HEK293 (cell line): ENCODE data around the gene PLAGL1.

ENCODE experiments used
- CTCF ChIA-PET: fragments of 350-600 bp; formaldehyde crosslinking; extraction: SDS; loops from one replicate; lab custom pipeline; 2021; ENCODE audit warnings: antibody characterized with exemption; lab: Yijun Ruan, JAX
- POLR2A ChIA-PET: fragments of 300-600 bp; formaldehyde crosslinking; extraction: SDS; loops from one replicate; lab custom pipeline; 2020; ENCODE audit warnings: antibody characterized with exemption, inconsistent platforms; lab: Yijun Ruan, JAX
- H3K27ac ChIP-seq: fragments of 200-500 bp; sonication (Bioruptor generic); 2 replicates; pipeline ENCODE4 v1.5.1; 2014; ENCODE audit warnings: low read depth, low read length, control low read depth, inconsistent platforms; ENCODE audit errors: extremely low read depth
- H3K36me3 ChIP-seq, 2 experiments: fragments of 200-500 bp in 1 of 2; sonication (Bioruptor generic) in 1 of 2; 1 replicate in 1 of 2; 2 replicates in 1 of 2; pipeline ENCODE4 v1.5.1; 2014 to 2017; ENCODE audit warnings: inconsistent platforms in 2 of 2, low read length in 2 of 2; ENCODE audit not compliant: control insufficient read depth in 2 of 2, insufficient read depth in 1 of 2
- H3K4me1 ChIP-seq: fragments of 200-500 bp; sonication (Bioruptor generic); 2 replicates; pipeline ENCODE4 v1.5.1; 2014; ENCODE audit warnings: mild to moderate bottlenecking, low read length, inconsistent platforms; ENCODE audit not compliant: control insufficient read depth, insufficient read depth
- H3K4me3 ChIP-seq: 2 replicates; pipeline ENCODE4 v1.5.1; 2011; ENCODE audit warnings: low read depth, mild to moderate bottlenecking, control low read depth, low read length, moderate library complexity
- H3K9me3 ChIP-seq: fragments of 200-500 bp; sonication (Bioruptor generic); 2 replicates; pipeline ENCODE4 v1.5.1; 2014; ENCODE audit warnings: low read depth, low read length, inconsistent platforms; ENCODE audit not compliant: control insufficient read depth, insufficient read depth
- GLIS2 ChIP-seq: fragments of 450-650 bp; formaldehyde crosslinking; IDR thresholded peaks from 2 replicates; pipeline ENCODE4 v1.5.1; 2016; ENCODE audit warnings: missing biosample characterization, missing genetic modification characterization
- KLF7 ChIP-seq: fragments of 450-650 bp; formaldehyde crosslinking; IDR thresholded peaks from 2 replicates; pipeline ENCODE4 v1.5.1; 2016; ENCODE audit warnings: missing biosample characterization, missing genetic modification characterization, borderline replicate concordance
- SALL2 ChIP-seq: fragments of 450-650 bp; formaldehyde crosslinking; IDR thresholded peaks from 2 replicates; pipeline ENCODE4 v1.5.0; 2017; ENCODE audit warnings: missing biosample characterization, mild to moderate bottlenecking, missing genetic modification characterization, borderline replicate concordance
- SP7 ChIP-seq: fragments of 450-650 bp; formaldehyde crosslinking; IDR thresholded peaks from 2 replicates; pipeline ENCODE4 v1.5.1; 2016; ENCODE audit warnings: missing biosample characterization, missing genetic modification characterization
- TCF7L2 ChIP-seq: IDR thresholded peaks from 2 replicates; pipeline ENCODE4 v1.6.1; 2011; ENCODE audit warnings: low read depth, mild to moderate bottlenecking, inconsistent platforms, low read length, moderate library complexity, borderline replicate concordance
- YY1 ChIP-seq: fragments of 450-650 bp; formaldehyde crosslinking; IDR thresholded peaks from 2 replicates; pipeline ENCODE4 v1.5.1; 2018; ENCODE audit warnings: missing biosample characterization, missing genetic modification characterization
- YY2 ChIP-seq: fragments of 450-650 bp; formaldehyde crosslinking; IDR thresholded peaks from 2 replicates; pipeline ENCODE4 v1.5.1; 2016; ENCODE audit warnings: missing biosample characterization, missing genetic modification characterization
- ZFP37 ChIP-seq: fragments of 450-650 bp; formaldehyde crosslinking; IDR thresholded peaks from 2 replicates; pipeline ENCODE4 v1.5.1; 2016; ENCODE audit warnings: missing biosample characterization, missing genetic modification characterization
- ZFP69B ChIP-seq: fragments of 450-650 bp; formaldehyde crosslinking; IDR thresholded peaks from 2 replicates; pipeline ENCODE4 v1.5.1; 2016; ENCODE audit warnings: missing biosample characterization, missing genetic modification characterization
- ZNF10 ChIP-seq: fragments of 450-650 bp; formaldehyde crosslinking; IDR thresholded peaks from 2 replicates; pipeline ENCODE4 v1.5.1; 2017; ENCODE audit warnings: missing biosample characterization, missing genetic modification characterization
- ZNF157 ChIP-seq: fragments of 450-650 bp; formaldehyde crosslinking; IDR thresholded peaks from 2 replicates; pipeline ENCODE4 v1.5.1; 2016; ENCODE audit warnings: missing biosample characterization, missing genetic modification characterization
- ZNF202 ChIP-seq: fragments of 450-650 bp; formaldehyde crosslinking; IDR thresholded peaks from 2 replicates; pipeline ENCODE4 v1.5.1; 2016; ENCODE audit warnings: missing biosample characterization, missing genetic modification characterization, borderline replicate concordance
- ZNF324 ChIP-seq: fragments of 450-650 bp; formaldehyde crosslinking; IDR thresholded peaks from 2 replicates; pipeline ENCODE4 v1.5.1; 2016; ENCODE audit warnings: missing biosample characterization, missing genetic modification characterization
- ZNF354C ChIP-seq: fragments of 450-650 bp; formaldehyde crosslinking; IDR thresholded peaks from 2 replicates; pipeline ENCODE4 v1.5.1; 2016; ENCODE audit warnings: missing biosample characterization, missing genetic modification characterization, low read depth, borderline replicate concordance
- ZNF544 ChIP-seq: fragments of 450-650 bp; formaldehyde crosslinking; IDR thresholded peaks from 2 replicates; pipeline ENCODE4 v1.5.0; 2017; ENCODE audit warnings: missing biosample characterization, missing genetic modification characterization
- ZNF561 ChIP-seq: fragments of 450-650 bp; IDR thresholded peaks from 2 replicates; pipeline ENCODE4 v1.5.1; 2018; ENCODE audit warnings: missing biosample characterization, missing genetic modification characterization, borderline replicate concordance
- ZNF571 ChIP-seq: fragments of 450-650 bp; formaldehyde crosslinking; IDR thresholded peaks from 2 replicates; pipeline ENCODE4 v1.5.0; 2017; ENCODE audit warnings: missing biosample characterization, missing genetic modification characterization
- ZNF610 ChIP-seq: fragments of 450-650 bp; formaldehyde crosslinking; IDR thresholded peaks from 2 replicates; pipeline ENCODE4 v1.5.1; 2016; ENCODE audit warnings: missing biosample characterization, missing genetic modification characterization, borderline replicate concordance
- ZNF623 ChIP-seq: fragments of 450-650 bp; formaldehyde crosslinking; IDR thresholded peaks from 2 replicates; pipeline ENCODE4 v1.5.1; 2016; ENCODE audit warnings: missing biosample characterization, missing genetic modification characterization
- ZNF658 ChIP-seq: fragments of 450-650 bp; formaldehyde crosslinking; IDR thresholded peaks from 2 replicates; pipeline ENCODE4; 2016; ENCODE audit warnings: missing biosample characterization, missing genetic modification characterization
- ZNF701 ChIP-seq: fragments of 450-650 bp; formaldehyde crosslinking; IDR thresholded peaks from 2 replicates; pipeline ENCODE4 v1.5.1; 2016; ENCODE audit warnings: missing biosample characterization, missing genetic modification characterization
- ZNF785 ChIP-seq: fragments of 450-650 bp; formaldehyde crosslinking; IDR thresholded peaks from 2 replicates; pipeline ENCODE4 v1.5.1; 2016; ENCODE audit warnings: missing biosample characterization, missing genetic modification characterization
- ZNF792 ChIP-seq: fragments of 450-650 bp; formaldehyde crosslinking; IDR thresholded peaks from 2 replicates; pipeline ENCODE4 v1.5.1; 2016; ENCODE audit warnings: missing biosample characterization, missing genetic modification characterization
- TF ChIP-seq, protein P1 (sequence below): fragments of 450-650 bp; formaldehyde crosslinking; IDR thresholded peaks from 2 replicates; pipeline ENCODE4 v1.5.1; 2017; ENCODE audit warnings: missing biosample characterization, missing genetic modification characterization
- TF ChIP-seq, protein P2 (sequence below): fragments of 450-650 bp; formaldehyde crosslinking; IDR thresholded peaks from 2 replicates; pipeline ENCODE4 v1.5.1; 2016; ENCODE audit warnings: missing biosample characterization, missing genetic modification characterization
- TF ChIP-seq, protein P3 (sequence below): fragments of 450-650 bp; formaldehyde crosslinking; IDR thresholded peaks from 2 replicates; pipeline ENCODE4 v1.5.1; 2016; ENCODE audit warnings: missing biosample characterization, missing genetic modification characterization

Gene PLAGL1

DNA sequence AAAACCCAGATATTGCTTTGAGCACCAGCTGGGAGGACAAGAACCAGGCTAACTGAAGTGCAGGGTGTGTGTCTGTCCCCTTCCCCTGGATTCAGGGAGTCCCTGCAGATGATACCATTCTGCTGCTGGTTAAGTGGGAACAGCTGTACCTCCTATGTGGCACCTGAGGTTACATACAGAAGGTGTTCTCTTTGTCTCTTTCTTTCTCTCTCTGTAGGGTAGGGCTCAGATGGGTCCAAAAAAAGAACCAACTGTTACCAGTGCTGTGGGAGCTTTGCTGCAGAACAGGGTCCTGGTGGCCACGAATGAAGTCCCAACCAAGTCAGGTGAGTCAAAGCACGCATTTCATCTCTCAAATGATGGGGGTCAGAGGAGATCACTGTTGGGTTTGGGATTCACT, 105.2 kb downstream of the PLAGL1 start:
- H3K9me3 ChIP-seq: no peaks in the 10 kb centered on the region
- no peaks in the 10 kb centered on the region for H3K36me3 ChIP-seq
- POLR2A ChIA-PET: interaction anchor here (0.6 kb wide), 1 partner anchor 1116 kb away, joined by 4 read pairs; no protein-coding TSS in a partner anchor
- TF ChIP-seq ZFP37 (tag by site-specific recombination) (no peak), ZNF544 (no peak), ZNF324 (no peak), ZFP69B (no peak), SALL2 (tag by site-specific recombination) (no peak)
- TF ChIP-seq, protein P1, sequence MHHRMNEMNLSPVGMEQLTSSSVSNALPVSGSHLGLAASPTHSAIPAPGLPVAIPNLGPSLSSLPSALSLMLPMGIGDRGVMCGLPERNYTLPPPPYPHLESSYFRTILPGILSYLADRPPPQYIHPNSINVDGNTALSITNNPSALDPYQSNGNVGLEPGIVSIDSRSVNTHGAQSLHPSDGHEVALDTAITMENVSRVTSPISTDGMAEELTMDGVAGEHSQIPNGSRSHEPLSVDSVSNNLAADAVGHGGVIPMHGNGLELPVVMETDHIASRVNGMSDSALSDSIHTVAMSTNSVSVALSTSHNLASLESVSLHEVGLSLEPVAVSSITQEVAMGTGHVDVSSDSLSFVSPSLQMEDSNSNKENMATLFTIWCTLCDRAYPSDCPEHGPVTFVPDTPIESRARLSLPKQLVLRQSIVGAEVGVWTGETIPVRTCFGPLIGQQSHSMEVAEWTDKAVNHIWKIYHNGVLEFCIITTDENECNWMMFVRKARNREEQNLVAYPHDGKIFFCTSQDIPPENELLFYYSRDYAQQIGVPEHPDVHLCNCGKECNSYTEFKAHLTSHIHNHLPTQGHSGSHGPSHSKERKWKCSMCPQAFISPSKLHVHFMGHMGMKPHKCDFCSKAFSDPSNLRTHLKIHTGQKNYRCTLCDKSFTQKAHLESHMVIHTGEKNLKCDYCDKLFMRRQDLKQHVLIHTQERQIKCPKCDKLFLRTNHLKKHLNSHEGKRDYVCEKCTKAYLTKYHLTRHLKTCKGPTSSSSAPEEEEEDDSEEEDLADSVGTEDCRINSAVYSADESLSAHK (tag by site-specific recombination): no peak
- TF ChIP-seq, protein P2, sequence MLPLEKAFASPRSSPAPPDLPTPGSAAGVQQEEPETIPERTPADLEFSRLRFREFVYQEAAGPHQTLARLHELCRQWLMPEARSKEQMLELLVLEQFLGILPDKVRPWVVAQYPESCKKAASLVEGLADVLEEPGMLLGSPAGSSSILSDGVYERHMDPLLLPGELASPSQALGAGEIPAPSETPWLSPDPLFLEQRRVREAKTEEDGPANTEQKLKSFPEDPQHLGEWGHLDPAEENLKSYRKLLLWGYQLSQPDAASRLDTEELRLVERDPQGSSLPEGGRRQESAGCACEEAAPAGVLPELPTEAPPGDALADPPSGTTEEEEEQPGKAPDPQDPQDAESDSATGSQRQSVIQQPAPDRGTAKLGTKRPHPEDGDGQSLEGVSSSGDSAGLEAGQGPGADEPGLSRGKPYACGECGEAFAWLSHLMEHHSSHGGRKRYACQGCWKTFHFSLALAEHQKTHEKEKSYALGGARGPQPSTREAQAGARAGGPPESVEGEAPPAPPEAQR: no peak
- H3K27ac ChIP-seq: no peak overlapping the region
- H3K4me1 ChIP-seq: no peaks in the 10 kb centered on the region
- no peak overlapping the region for H3K4me3 ChIP-seq
- CTCF ChIA-PET: interaction anchor here (0.7 kb wide), 1 partner anchor 481 kb away, joined by 4 read pairs; no protein-coding TSS in a partner anchor

DNA sequence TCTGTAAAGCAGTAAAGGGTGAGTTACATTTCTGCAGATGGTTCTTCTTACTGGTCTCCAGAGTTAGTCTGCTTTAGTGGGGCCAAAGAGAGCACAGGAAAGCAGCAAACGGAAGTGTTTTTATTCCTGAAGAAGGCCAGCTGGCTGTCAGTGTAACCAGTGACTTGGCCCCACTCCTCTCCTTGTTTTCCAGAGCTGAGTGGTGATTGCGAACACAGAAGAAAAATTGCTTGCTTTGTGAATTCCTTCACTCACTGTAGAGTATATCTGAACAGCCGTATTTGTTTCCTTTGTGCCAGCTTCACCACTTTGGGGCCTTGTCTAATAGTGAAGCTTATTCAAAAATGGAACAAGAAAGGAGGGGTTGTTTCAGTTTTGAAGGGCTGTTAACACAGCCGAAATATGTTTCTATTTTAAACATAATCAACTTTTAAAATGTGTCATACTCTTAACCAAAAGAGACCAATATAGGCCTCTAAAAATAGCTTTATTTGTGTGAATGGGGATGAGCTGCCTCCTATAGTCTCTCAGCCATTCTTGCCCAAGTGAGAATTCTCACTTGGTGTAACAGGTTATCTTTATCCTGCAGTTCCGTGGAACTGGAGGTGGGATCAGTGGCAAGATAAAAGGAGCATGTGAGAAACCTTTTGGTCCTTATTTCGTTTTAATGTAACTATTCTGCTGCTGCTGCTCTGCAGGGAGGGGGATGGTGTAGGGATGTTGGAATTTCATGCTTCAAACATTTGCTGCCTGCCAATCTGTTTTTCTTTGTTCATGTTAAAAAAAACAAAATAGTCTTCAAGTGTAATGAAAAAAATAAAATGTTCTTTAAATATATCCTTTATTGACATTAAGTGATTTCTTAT, 105.9 kb downstream of the PLAGL1 start:
- TF ChIP-seq ZNF785 (tag by site-specific recombination) (no peak), ZNF571 (tag by site-specific recombination) (no peak), ZNF658 (tag by site-specific recombination) (no peak), ZNF202 (tag by site-specific recombination) (no peak), ZNF354C (tag by site-specific recombination) (no peak), YY2 (tag by site-specific recombination) (no peak), ZNF610 (tag by site-specific recombination) (no peak), KLF7 (tag by site-specific recombination) (no peak), TCF7L2 (no peak), ZNF623 (tag by site-specific recombination) (no peak), ZNF561 (tag by site-specific recombination) (no peak), YY1 (no peak), GLIS2 (tag by site-specific recombination) (no peak), ZNF701 (tag by site-specific recombination) (no peak), ZNF157 (tag by site-specific recombination) (no peak), ZNF10 (tag by site-specific recombination) (no peak), SP7 (no peak), ZNF792 (tag by site-specific recombination) (no peak)
- TF ChIP-seq, protein P3, sequence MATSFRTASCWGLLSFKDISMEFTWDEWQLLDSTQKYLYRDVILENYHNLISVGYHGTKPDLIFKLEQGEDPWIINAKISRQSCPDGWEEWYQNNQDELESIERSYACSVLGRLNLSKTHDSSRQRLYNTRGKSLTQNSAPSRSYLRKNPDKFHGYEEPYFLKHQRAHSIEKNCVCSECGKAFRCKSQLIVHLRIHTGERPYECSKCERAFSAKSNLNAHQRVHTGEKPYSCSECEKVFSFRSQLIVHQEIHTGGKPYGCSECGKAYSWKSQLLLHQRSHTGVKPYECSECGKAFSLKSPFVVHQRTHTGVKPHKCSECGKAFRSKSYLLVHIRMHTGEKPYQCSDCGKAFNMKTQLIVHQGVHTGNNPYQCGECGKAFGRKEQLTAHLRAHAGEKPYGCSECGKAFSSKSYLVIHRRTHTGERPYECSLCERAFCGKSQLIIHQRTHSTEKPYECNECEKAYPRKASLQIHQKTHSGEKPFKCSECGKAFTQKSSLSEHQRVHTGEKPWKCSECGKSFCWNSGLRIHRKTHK (tag by site-specific recombination): no peak
- Histone ChIP-seq H3K4me1 (no peaks in the 10 kb centered on the region), H3K4me3 (no peak overlapping the region), H3K27ac (no peak overlapping the region), H3K9me3 (no peaks in the 10 kb centered on the region), H3K36me3 (no peaks in the 10 kb centered on the region)
- ChIA-PET CTCF (no interaction called here), POLR2A (interaction anchor here (0.6 kb wide), 1 partner anchor 1115 kb away, joined by 4 read pairs; no protein-coding TSS in a partner anchor)
